K562 (cell line): ENCODE data around the gene EPOP. TPM values are rescaled to one million over a fixed set of nuclear protein-coding genes. Genes with fewer than 3 reads are reported as not detected.

Experiments
- ATAC-seq: fragments of 200-7000 bp; cut with Tn5 transposase; 3 replicates; pipeline ENCODE4 v1.9.1; 2020; ENCODE audit warnings: moderate library complexity
- BruUV-seq: library from RNA; stranded (reverse); fragments of 400-500 nt; replicated peaks from 2 replicates; lab custom pipeline; 2021; lab: Mats Ljungman, UMichigan
- CTCF ChIA-PET: fragments of 300-600 bp; formaldehyde crosslinking; extraction: SDS; loops from one replicate; lab custom pipeline; 2021; ENCODE audit warnings: low intra/inter-chr PET ratio; lab: Yijun Ruan, JAX
- POLR2A ChIA-PET: fragments of 300-600, 350-650 bp; sonication (Branson Sonifier 250); formaldehyde crosslinking; extraction: SDS; loops from one replicate; lab custom pipeline; 2021; ENCODE audit warnings: antibody characterized with exemption, inconsistent platforms; lab: Yijun Ruan, JAX
- DNase-seq, 4 experiments: peaks; one replicate each; pipeline versions ENCODE4 v3.0.0 to v3.0.0-alpha.2; 2011 to 2018; ENCODE audit warnings: low spot score in 3 of 4, mixed read lengths in 3 of 4; ENCODE audit errors: extremely low read depth in 1 of 4
- FAIRE-seq: peaks from 2 replicates; lab custom pipeline; 2011; peaks lifted over from hg19 to GRCh38; lab: Jason Lieb, UNC
- H2AFZ ChIP-seq: 2 replicates; pipeline ENCODE4 v1.6.0; 2011; ENCODE audit warnings: low read depth, low read length, control low read depth, inconsistent platforms
- H3K27ac ChIP-seq: fragments of 200-600 bp; 3 replicates; pipeline ENCODE4 v1.8.0; 2011; ENCODE audit warnings: low read depth, mild to moderate bottlenecking, control low read depth, inconsistent platforms, low read length, moderate library complexity, mixed read lengths; ENCODE audit errors: extremely low read depth
- H3K27me3 ChIP-seq, 2 experiments: fragments of 300-600 bp in 1 of 2; 2 replicates in 1 of 2; 3 replicates in 1 of 2; pipeline versions ENCODE4 v1.6.0 to v1.8.0; 2011; ENCODE audit warnings: inconsistent platforms in 2 of 2, low read length in 2 of 2, mild to moderate bottlenecking in 1 of 2, mixed read lengths in 1 of 2, moderate library complexity in 1 of 2; ENCODE audit not compliant: control insufficient read depth in 2 of 2, insufficient read depth in 2 of 2
- H3K36me3 ChIP-seq: fragments of 300-600 bp; 3 replicates; pipeline ENCODE4 v1.8.0; 2011; ENCODE audit warnings: mild to moderate bottlenecking, low read length, inconsistent platforms; ENCODE audit not compliant: control insufficient read depth, insufficient read depth
- H3K4me1 ChIP-seq, 2 experiments: fragments of 200-600 bp in 1 of 2; replicated peaks in 1 of 2; 2 replicates in 1 of 2; 3 replicates in 1 of 2; pipeline versions ENCODE4 v1.5.1 to v1.8.0; 2011; ENCODE audit warnings: inconsistent platforms in 2 of 2, low read length in 2 of 2, mild to moderate bottlenecking in 1 of 2, mixed read lengths in 1 of 2, moderate library complexity in 1 of 2; ENCODE audit not compliant: control insufficient read depth in 2 of 2, insufficient read depth in 2 of 2
- H3K4me2 ChIP-seq: 2 replicates; pipeline ENCODE4 v1.6.1; 2011; ENCODE audit warnings: low read length, control low read depth, inconsistent platforms, mixed read lengths; ENCODE audit not compliant: insufficient read depth
- H3K4me3 ChIP-seq: fragments of 200-600 bp; sonication (generic), shearing (Covaris generic); 2 replicates; pipeline ENCODE4 v1.5.1; 2016; ENCODE audit warnings: control low read depth, inconsistent platforms
- H3K79me2 ChIP-seq: fragments of 200-600 bp; 3 replicates; pipeline ENCODE4 v1.8.0; 2011; ENCODE audit warnings: low read length, inconsistent platforms; ENCODE audit not compliant: control insufficient read depth, insufficient read depth
- H3K9ac ChIP-seq, 2 experiments: 2 replicates each; pipeline versions ENCODE4 v1.6.0 to v1.6.1; 2011; ENCODE audit warnings: low read depth in 2 of 2, low read length in 2 of 2, control low read depth in 1 of 2, inconsistent platforms in 1 of 2, mild to moderate bottlenecking in 1 of 2, mixed read lengths in 1 of 2; ENCODE audit not compliant: insufficient read depth in 1 of 2
- H3K9me1 ChIP-seq: one replicate; pipeline ENCODE4 v1.6.0; 2011; ENCODE audit warnings: inconsistent platforms, mild to moderate bottlenecking, low read length, moderate library complexity; ENCODE audit not compliant: control insufficient read depth, insufficient read depth
- H3K9me3 ChIP-seq: replicated peaks from 2 replicates; pipeline ENCODE4 v1.5.1; 2011; ENCODE audit warnings: low read depth, low read length, inconsistent platforms; ENCODE audit not compliant: control insufficient read depth, insufficient read depth
- H4K20me1 ChIP-seq: replicated peaks from 2 replicates; pipeline ENCODE4 v1.6.1; 2011; ENCODE audit warnings: low read length, inconsistent platforms, mixed read lengths; ENCODE audit not compliant: control insufficient read depth, insufficient read depth
- HDAC3 ChIP-seq: fragments of 450-650 bp; IDR thresholded peaks from 2 replicates; pipeline ENCODE4 v1.6.1; 2018; ENCODE audit warnings: borderline replicate concordance, mild to moderate bottlenecking, moderate library complexity; ENCODE audit not compliant: partially characterized antibody
- POLR2G ChIP-seq: fragments of 200-400 bp; formaldehyde crosslinking; IDR thresholded peaks from 2 replicates; pipeline ENCODE4 v1.6.1; 2017; ENCODE audit warnings: low read depth, mild to moderate bottlenecking, antibody characterized with exemption, low read length, moderate library complexity
- RBFOX2 ChIP-seq: fragments of 200-400 bp; formaldehyde crosslinking; IDR thresholded peaks from 2 replicates; pipeline ENCODE4 v1.6.1; 2017; ENCODE audit warnings: low read depth, mild to moderate bottlenecking, low read length, moderate library complexity
- WGBS: fragments of 100-300 bp; shearing (Covaris generic); methylation state at CpG from one replicate; pipeline ENCODE4 v1.1.6; 2016; ENCODE audit warnings: low coverage, mixed read lengths; ENCODE audit not compliant: insufficient coverage; ENCODE audit errors: missing lambda C conversion rate; 5-methylcytosine and 5-hydroxymethylcytosine counted together
- in situ Hi-C: fragments of 300-500 bp; cut with MboI; formaldehyde crosslinking; loops from 4 replicates; pipeline ENCODE4 v1.15.0; 2018; ENCODE audit warnings: inconsistent platforms, mixed read lengths
- intact Hi-C: fragments of 100-400 bp; cut with micrococcal nuclease; formaldehyde crosslinking; loops from 2 replicates; pipeline ENCODE4 v1.14.2; 2022
- polyA plus RNA-seq, 8 experiments: library from polyadenylated mRNA; depleted of rRNA in 4 of 8; stranded (reverse) in 5 of 8; unstranded in 3 of 8; fragments of >200 nt; fragmentation: Nextera tagmentation in 2 of 8; fragmentation: Illumina TruSeq in 1 of 8; extraction: Ambion mirVana in 2 of 8; extraction: Trizol in 1 of 8; gene quantifications; 2 replicates each; pipeline versions ENCODE4 v1.2.1 to v1.2.3, GENCODE V29; 2011 to 2014; ENCODE audit warnings: inconsistent platforms in 1 of 8, missing spikeins in 1 of 8
- total RNA-seq, 7 experiments: library from RNA; depleted of rRNA in 6 of 7; stranded (reverse); fragments of >200 nt in 6 of 7; fragmentation: Illumina TruSeq in 2 of 7; extraction: Trizol in 2 of 7; gene quantifications; 2 replicates each; pipeline versions ENCODE4 v1.2.1 to v1.2.3, GENCODE V29; 2011 to 2021; ENCODE audit warnings: low replicate concordance in 1 of 7

The EPOP gene
- total and polyA plus RNA-seq, 9 of the 15 experiments (the other 6 are each of a cell fraction or from before 2014, with no cell fraction given), result 0.41 to 10.6 (median 4.6) TPM

- no peaks in the 10 kb centered on the region for H3K27me3 ChIP-seq
- DNase-seq, result no peak
- TF ChIP-seq POLR2G (peak; percentile 52; the same call in 1 of the 2 replicates), HDAC3 (no peak), RBFOX2 (peak; percentile 44; the same call in 1 of the 2 replicates)
- in situ Hi-C loops (no loop called here), intact Hi-C loops (no loop called here)
- H3K9ac ChIP-seq, result peak overlapping the region in 1 of 2 experiments; percentile 83; a peak in 2 of 4 replicates
- peaks cover 83% of the 10 kb centered on the region; the same call in 2 of the 3 replicates for H3K36me3 ChIP-seq
- CTCF ChIA-PET, result no interaction called here
- no peak overlapping the region for H3K4me2 ChIP-seq
- no peak overlapping the region for H3K27ac ChIP-seq
- H3K79me2 ChIP-seq, result peaks cover 5% of the 10 kb centered on the region; the same call in 1 of the 3 replicates
- WGBS, result 89% methylated on average over 4 of the region's 10 CpGs
- BruUV-seq, result no TSS peak
- H4K20me1 ChIP-seq, result peaks cover 8% of the 10 kb centered on the region; the same call in 1 of the 2 replicates
- no peak for FAIRE-seq
- peaks cover 26 to 51% of the 10 kb centered on the region in 2 experiments for H3K4me1 ChIP-seq
- H3K9me1 ChIP-seq, result peaks cover 4% of the 10 kb centered on the region
- ATAC-seq, result no peak
- POLR2A ChIA-PET, result interaction anchor here (1.0 to 2.6 kb wide), 2 partner anchors 11 to 16 kb away, joined by 3 to 15 read pairs; no protein-coding TSS in a partner anchor
- H2AFZ ChIP-seq, result no peak overlapping the region
- H3K9me3 ChIP-seq, result no peaks in the 10 kb centered on the region
- no peak overlapping the region for H3K4me3 ChIP-seq
These were observed 37.8 kb upstream of the EPOP start for GRCh38 chr17:38712593-38712992.
